DOHH2 (cell line): ENCODE results near the gene CCBE1.

Experiments used
- H3F3A ChIP-seq: fragments of 200-600 bp; sonication (generic), shearing (Covaris generic); 2 replicates; pipeline ENCODE4 v1.6.0; 2016; ENCODE audit warnings: antibody characterized with exemption, mild to moderate bottlenecking; ENCODE audit not compliant: control insufficient read depth, insufficient read depth
- H3K27ac ChIP-seq: fragments of 200-600 bp; sonication (generic); 2 replicates; pipeline ENCODE4 v1.5.1; 2014; ENCODE audit warnings: low read depth, mild to moderate bottlenecking, low read length, moderate library complexity
- H3K27me3 ChIP-seq: fragments of 200-600 bp; sonication (generic); 2 replicates; pipeline ENCODE4 v1.6.1; 2014; ENCODE audit warnings: mild to moderate bottlenecking, low read length, mixed read lengths; ENCODE audit not compliant: control insufficient read depth
- H3K36me3 ChIP-seq: fragments of 200-600 bp; sonication (generic); 2 replicates; pipeline ENCODE4 v1.6.1; 2014; ENCODE audit warnings: mild to moderate bottlenecking, low read length, moderate library complexity, mixed read lengths; ENCODE audit not compliant: control insufficient read depth
- H3K4me1 ChIP-seq: fragments of 200-600 bp; sonication (generic); 2 replicates; pipeline ENCODE4 v1.6.1; 2014; ENCODE audit warnings: mild to moderate bottlenecking, low read length, mixed read lengths; ENCODE audit not compliant: control insufficient read depth
- H3K4me2 ChIP-seq: fragments of 200-600 bp; sonication (generic); 2 replicates; pipeline ENCODE4 v1.6.0; 2014; ENCODE audit warnings: mild to moderate bottlenecking, low read length, moderate library complexity
- H3K4me3 ChIP-seq: fragments of 200-600 bp; sonication (generic); 2 replicates; pipeline ENCODE4 v1.5.1; 2014; ENCODE audit warnings: mild to moderate bottlenecking, low read length, mixed read lengths
- H3K79me2 ChIP-seq: fragments of 200-600 bp; sonication (generic); 2 replicates; pipeline ENCODE4 v1.6.1; 2014; ENCODE audit warnings: mild to moderate bottlenecking, low read length, mixed read lengths; ENCODE audit not compliant: control insufficient read depth
- H3K9me2 ChIP-seq: fragments of 200-600 bp; sonication (generic); replicated peaks from 2 replicates; pipeline ENCODE4 v1.6.1; 2014; ENCODE audit warnings: mild to moderate bottlenecking, low read length, mixed read lengths; ENCODE audit not compliant: control insufficient read depth
- H3K9me3 ChIP-seq: fragments of 200-600 bp; sonication (generic); 2 replicates; pipeline ENCODE4 v1.6.1; 2014; ENCODE audit warnings: antibody characterized with exemption, low read length, mixed read lengths; ENCODE audit not compliant: control insufficient read depth, insufficient read depth
- H4K20me1 ChIP-seq: fragments of 200-600 bp; sonication (generic); 2 replicates; pipeline ENCODE4 v1.6.0; 2014; ENCODE audit warnings: low read depth, mild to moderate bottlenecking, antibody characterized with exemption, low read length, moderate library complexity; ENCODE audit not compliant: control insufficient read depth, insufficient read depth
- CTCF ChIP-seq: fragments of 200-600 bp; sonication (generic); IDR thresholded peaks from one replicate; pipeline ENCODE4 v1.5.1; 2014; ENCODE audit warnings: antibody characterized with exemption, mild to moderate bottlenecking, low read depth, low read length; ENCODE audit not compliant: poor library complexity, severe bottlenecking
- EZH2phosphoT487 ChIP-seq: fragments of 200-600 bp; sonication (generic); IDR thresholded peaks from 2 replicates; pipeline ENCODE4 v1.6.1; 2017; ENCODE audit warnings: borderline replicate concordance, mild to moderate bottlenecking, antibody characterized with exemption, low read length, moderate library complexity, mixed read lengths

The CCBE1 gene

DNA sequence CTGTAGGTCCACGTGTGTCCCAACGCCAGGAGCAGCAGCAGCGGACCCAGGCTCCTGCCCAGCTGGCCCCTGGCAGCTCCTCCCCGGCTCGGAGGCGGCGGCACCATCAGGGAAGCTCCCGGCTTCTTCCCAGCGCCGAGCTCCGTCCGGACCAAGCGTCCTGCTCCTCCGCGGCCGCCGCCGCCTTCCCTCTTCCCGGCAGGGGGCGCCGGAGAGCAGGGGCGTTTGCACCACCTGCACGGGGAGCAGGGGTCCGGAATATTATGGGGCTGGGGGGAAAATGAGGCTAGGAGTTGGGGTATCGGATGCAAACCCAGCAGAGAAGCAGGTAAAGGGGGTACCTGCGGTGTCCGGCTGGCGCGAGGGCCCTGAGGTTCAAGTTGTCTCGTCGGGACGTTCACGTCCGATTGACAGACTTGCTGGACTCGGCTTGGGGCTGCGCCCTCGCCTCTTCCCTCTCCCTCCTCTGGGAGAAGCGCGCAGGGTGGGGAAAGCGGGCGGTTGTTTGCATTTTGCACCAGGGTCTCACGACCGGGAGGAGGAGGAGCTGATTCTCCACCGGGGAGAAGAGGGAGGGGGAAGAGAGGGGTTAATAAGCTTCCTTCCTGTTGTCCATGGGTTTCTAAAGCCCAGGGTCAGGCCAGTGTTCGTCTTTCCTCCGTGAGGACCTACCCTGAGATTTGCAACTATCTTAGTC is at the start of gene CCBE1:
Gene CCBE1, minus strand, starts transcription at position 188 of the 697 bp plus-strand sequence.
- Histone ChIP-seq H3K4me2 (no peak within 1 kb of the TSS), H3K79me2 (no peaks in the 10 kb centered on the region), H3K27me3 (peaks cover 18% of the 10 kb centered on the region), H3K9me3 (no peaks in the 10 kb centered on the region), H4K20me1 (no peaks in the 10 kb centered on the region), H3K27ac (no peak within 1 kb of the TSS), H3K4me3 (no peak within 1 kb of the TSS), H3K36me3 (no peaks in the 10 kb centered on the region), H3F3A (no peaks in the 10 kb centered on the region), H3K9me2 (no peaks in the 10 kb centered on the region), H3K4me1 (no peaks in the 10 kb centered on the region)
- no peak for TF ChIP-seq EZH2phosphoT487
- peak; percentile 56 for TF ChIP-seq CTCF

GRCh38 chr18:59744271-59744721 is 47.1 kb upstream of the CCBE1 start:
- H3F3A ChIP-seq, result no peaks in the 10 kb centered on the region
- H3K4me3 ChIP-seq, result no peak overlapping the region
- no peaks in the 10 kb centered on the region for H3K9me3 ChIP-seq
- H3K36me3 ChIP-seq, result no peaks in the 10 kb centered on the region
- peaks cover 12% of the 10 kb centered on the region for H3K27me3 ChIP-seq
- H3K79me2 ChIP-seq, result no peaks in the 10 kb centered on the region
- no peaks in the 10 kb centered on the region for H3K9me2 ChIP-seq
- TF ChIP-seq CTCF (no peak), EZH2phosphoT487 (no peak)
- H3K4me1 ChIP-seq, result no peaks in the 10 kb centered on the region
- H4K20me1 ChIP-seq, result no peaks in the 10 kb centered on the region
- no peak overlapping the region for H3K4me2 ChIP-seq
- no peak overlapping the region for H3K27ac ChIP-seq

DNA sequence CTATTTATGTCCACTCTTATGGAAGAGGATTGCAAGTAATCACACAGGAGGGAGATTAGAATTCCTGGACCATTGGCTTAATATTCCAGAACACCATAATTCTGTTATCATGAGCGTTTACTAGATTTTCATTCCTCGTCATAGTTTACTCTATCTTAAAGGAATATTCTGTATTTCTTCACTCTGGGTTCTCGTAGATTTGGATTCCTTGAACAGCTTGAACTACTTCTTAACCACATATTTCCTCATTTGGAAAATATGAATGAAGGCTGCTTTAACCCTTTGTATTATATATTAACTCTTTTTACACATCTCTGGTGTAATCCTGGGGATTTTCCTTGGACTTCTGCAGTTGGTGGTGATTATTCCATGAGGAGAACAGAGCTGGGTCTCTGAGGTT is 46.3 kb upstream of the CCBE1 start:
- H3K36me3 ChIP-seq, result no peaks in the 10 kb centered on the region
- H3F3A ChIP-seq, result no peaks in the 10 kb centered on the region
- no peaks in the 10 kb centered on the region for H4K20me1 ChIP-seq
- H3K27me3 ChIP-seq, result peaks cover 10% of the 10 kb centered on the region
- no peaks in the 10 kb centered on the region for H3K9me2 ChIP-seq
- no peaks in the 10 kb centered on the region for H3K79me2 ChIP-seq
- H3K4me2 ChIP-seq, result no peak overlapping the region
- H3K27ac ChIP-seq, result no peak overlapping the region
- no peaks in the 10 kb centered on the region for H3K4me1 ChIP-seq
- H3K9me3 ChIP-seq, result no peaks in the 10 kb centered on the region
- TF ChIP-seq EZH2phosphoT487, result no peak
- no peak for TF ChIP-seq CTCF
- H3K4me3 ChIP-seq, result no peak overlapping the region
